Heart right ventricle (tissue), 16 donors: ENCODE data around the gene WRNIP1. TPM values are rescaled to one million over a fixed set of nuclear protein-coding genes. Genes with fewer than 3 reads are reported as not detected.

Experiments
- ATAC-seq, 8 donors: fragments of 200-7000 bp; cut with Tn5 transposase; one replicate each; pipeline ENCODE4 v1.9.1; 2020; ENCODE audit warnings: mild to moderate bottlenecking in 8 of 8, moderate library complexity in 8 of 8, moderate number of reproducible peaks in 1 of 8
- DNase-seq, 2 donors: peaks; one replicate each; pipeline ENCODE4 v3.0.0-alpha.2; 2020
- H3K27ac ChIP-seq, 10 donors: fragments of 200-600 bp; sonication (generic) in 2 of 10; one replicate each; pipeline versions ENCODE4 v1.5.0 to v1.8.0; 2020 to 2022; ENCODE audit warnings: mild to moderate bottlenecking in 3 of 10
- H3K27me3 ChIP-seq, 7 donors: fragments of 200-600 bp; one replicate each; pipeline ENCODE4 v1.8.0; 2021 to 2022; ENCODE audit warnings: mild to moderate bottlenecking in 2 of 7
- H3K36me3 ChIP-seq, 9 donors: fragments of 200-600 bp; sonication (generic) in 1 of 9; one replicate each; pipeline versions ENCODE4 v1.5.0 to v1.8.0; 2020 to 2022; ENCODE audit warnings: mild to moderate bottlenecking in 2 of 9
- H3K4me1 ChIP-seq, 9 donors: fragments of 200-600 bp; sonication (generic) in 1 of 9; one replicate each; pipeline versions ENCODE4 v1.5.0 to v1.8.0; 2020 to 2022; ENCODE audit warnings: mild to moderate bottlenecking in 4 of 9
- H3K4me3 ChIP-seq, 10 donors: fragments of 200-600 bp; sonication (generic) in 2 of 10; one replicate each; pipeline versions ENCODE4 v1.5.0 to v1.8.0; 2020 to 2022; ENCODE audit warnings: mild to moderate bottlenecking in 7 of 10, moderate library complexity in 2 of 10
- H3K9me3 ChIP-seq, 11 donors: fragments of 200-600 bp in 10 of 11; sonication (generic) in 2 of 11; one replicate each; pipeline versions ENCODE4 v1.5.0 to v1.8.0; 2013 to 2022; ENCODE audit warnings: mild to moderate bottlenecking in 2 of 11, control low read depth in 1 of 11, moderate library complexity in 1 of 11
- CTCF ChIP-seq, 9 donors: fragments of 200-600 bp; sonication (generic) in 2 of 9; IDR thresholded peaks; one replicate each; pipeline versions ENCODE4 v1.5.0 to v1.8.0; 2021 to 2022; ENCODE audit warnings: antibody characterized with exemption in 9 of 9, mild to moderate bottlenecking in 5 of 9, moderate library complexity in 1 of 9
- WGBS, 2 donors: extraction: QIAGEN DNeasy Blood & Tissue Kit; methylation state at CpG; one replicate each; pipeline ENCODE4 v1.1.7; 2013; ENCODE audit warnings: inconsistent platforms in 1 of 2; 5-methylcytosine and 5-hydroxymethylcytosine counted together
- intact Hi-C, 10 donors: fragments of 100-400 bp; cut with DNase I; formaldehyde crosslinking; loops; one replicate each; pipeline versions ENCODE4 v1.11.1 to v1.14.2; 2022
- polyA plus RNA-seq, 2 donors: library from polyadenylated mRNA; stranded (reverse); fragments of 200-250 nt; gene quantifications; one replicate each; pipeline ENCODE4 v1.2.3, GENCODE V29; 2013
- total RNA-seq, 10 donors: library from RNA; stranded (reverse); fragmentation: NEBNext Ultra II Directional in 3 of 10; extraction: Animal tissue kit (Norgen Biotek cat#: 25700) in 3 of 10; gene quantifications; one replicate each; pipeline versions ENCODE4 v1.2.1 to v1.2.4, GENCODE V29; 2021 to 2023
- donor health status: Arrhythmogenic right ventricular cardiomyopathy.
- donor health status: ischemic (EF 13 %, LVEDD 7.1; RV severe dilation, severe dysfunction).
- donor health status: healthy with polysubstance abuse.
- donor health status: DM: no; HTN: yes; CAD: no.
- donor health status: DM: no; HTN: no; CAD: no.
- donor health status: ischemic (EF 25% LVEDD 6.9; RV normal size, moderate dysfunction).
- donor health status: ischemic (EF 25% LVEDD 5.7; RV mildly dilated, moderate dysfunction).
- donor health status: healthy.
- donor health status: DM: yes; HTN: yes; CAD: no.
- donor health status: Ischemic cardiomyopathy.
- donor health status: ischemic (EF 35%, LVEDD 5.7; RV mildly dilated, moderate dysfunction).
- donor health status: nonischemic (EF 11% LVEDD 7.7; RV severe dilation, severe dysfunction).
- donor health status: DM: yes; HTN: yes; CAD: no.
- donor health status: PGD.
- donor health status: ischemic (EF 29% LVEDD 5.4; RV normal size, mild dysfunction).
- donor health status: nonischemic (EF 23%, LVEDD 6.1; RV moderate dilation, normal function).

WRNIP1 gene
- total and polyA plus RNA-seq, 12 donors: 29.7 to 44.9 (median 35.6) TPM

GRCh38 chr6:2823104-2823850, 58.1 kb downstream of the WRNIP1 start:
- H3K4me1 ChIP-seq: peaks cover 3 to 30% (median 22%) of the 10 kb centered on the region in 9 donors
- intact Hi-C loops: no loop called here
- no peak overlapping the region for H3K27ac ChIP-seq
- H3K4me3 ChIP-seq: no peak overlapping the region
- no peaks in the 10 kb centered on the region for H3K36me3 ChIP-seq
- WGBS, 2 donors: 91 to 93% methylated on average over 7 of the region's 7 CpGs
- TF ChIP-seq CTCF (IDR thresholded peaks at IDR 0.05): no peak
- ATAC-seq (no peak), DNase-seq (no peak)
- no peaks in the 10 kb centered on the region for H3K27me3 ChIP-seq
- no peaks in the 10 kb centered on the region for H3K9me3 ChIP-seq

GRCh38 chr6:2826131-2826530, 60.9 kb downstream of the WRNIP1 start:
- Histone ChIP-seq H3K9me3 (no peaks in the 10 kb centered on the region), H3K4me3 (no peak overlapping the region), H3K27ac (no peak overlapping the region), H3K4me1 (peaks cover 0 to 8% (median 0%) of the 10 kb centered on the region in 9 donors), H3K27me3 (no peaks in the 10 kb centered on the region), H3K36me3 (peaks cover 0 to 2% (median 0%) of the 10 kb centered on the region in 9 donors)
- WGBS, 2 donors: 86 to 88% methylated on average over 2 of the region's 2 CpGs
- ATAC-seq (no peak), DNase-seq (no peak)
- intact Hi-C loops: no loop called here
- no peak for TF ChIP-seq CTCF (IDR thresholded peaks at IDR 0.05)

- no peak overlapping the region for H3K4me3 ChIP-seq
- H3K36me3 ChIP-seq: peaks cover 0 to 10% (median 0%) of the 10 kb centered on the region in 9 donors
- H3K27ac ChIP-seq: no peak overlapping the region
- no peak for TF ChIP-seq CTCF (IDR thresholded peaks at IDR 0.05)
- 65 to 68% methylated on average over 6 of the region's 6 CpGs for WGBS, 2 donors
- no peaks in the 10 kb centered on the region for H3K27me3 ChIP-seq
- DNase-seq (no peak), ATAC-seq (peak; percentile 38 to 68 (median 60))
- no peaks in the 10 kb centered on the region for H3K9me3 ChIP-seq
- intact Hi-C loops: no loop called here
- peaks cover 0 to 8% (median 0%) of the 10 kb centered on the region in 9 donors for H3K4me1 ChIP-seq
These were observed 61.9 kb downstream of the WRNIP1 start for GRCh38 chr6:2827142-2827541.

GRCh38 chr6:2828629-2829028, 63.4 kb downstream of the WRNIP1 start:
- TF ChIP-seq CTCF (IDR thresholded peaks at IDR 0.05): no peak
- WGBS, 2 donors: 93 to 96% methylated on average over 4 of the region's 4 CpGs
- intact Hi-C loops: no loop called here
- ATAC-seq (no peak), DNase-seq (no peak)
- peaks cover 0 to 25% (median 12%) of the 10 kb centered on the region in 9 donors for H3K36me3 ChIP-seq
- peaks cover 0 to 8% (median 0%) of the 10 kb centered on the region in 9 donors for H3K4me1 ChIP-seq
- no peaks in the 10 kb centered on the region for H3K27me3 ChIP-seq
- H3K4me3 ChIP-seq: no peak overlapping the region
- H3K9me3 ChIP-seq: no peaks in the 10 kb centered on the region
- H3K27ac ChIP-seq: no peak overlapping the region
